Hippocampal formation (tissue), 2 donors: ENCODE results near the gene MFSD11.
"Not testable (repeated sequence)": the region's sequence is repeated elsewhere in the genome, so short reads cannot be mapped to it uniquely, and the experiment has no call there.

Experiments used
- DNase-seq, 2 donors: peaks; one replicate each; lab custom pipeline; 2025; lab: John Stamatoyannopoulos, UW

Gene MFSD11

DNA sequence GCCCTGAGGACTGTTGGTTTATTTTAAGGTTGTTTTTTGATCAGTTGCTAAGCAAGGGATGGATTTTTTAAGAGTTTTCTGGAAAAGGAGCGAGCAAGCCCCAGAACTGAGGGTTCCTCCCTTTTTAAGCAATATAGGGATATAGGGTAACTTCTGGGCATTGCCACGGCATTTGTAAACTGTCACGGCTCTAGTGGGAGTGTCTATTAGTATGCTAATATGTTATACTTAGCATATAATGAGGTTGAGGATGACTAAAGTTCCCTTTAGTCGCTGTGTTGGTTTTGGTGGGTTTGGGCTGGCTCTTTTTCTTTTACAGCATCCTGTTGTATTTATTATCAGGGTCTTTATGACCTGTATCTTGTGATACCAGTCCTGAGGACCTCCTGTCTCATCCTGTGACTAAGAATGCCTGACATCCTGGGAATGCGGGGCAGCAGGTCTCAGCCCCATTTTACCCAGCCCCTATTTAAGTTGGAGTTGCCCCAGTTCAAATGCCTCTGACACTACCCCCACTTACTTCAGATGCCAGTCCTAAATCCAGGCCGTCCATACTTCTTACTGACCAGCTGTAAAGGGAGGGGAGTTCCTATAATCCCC lies 59.4 kb downstream of the MFSD11 start:
- no peak for DNase-seq

DNA sequence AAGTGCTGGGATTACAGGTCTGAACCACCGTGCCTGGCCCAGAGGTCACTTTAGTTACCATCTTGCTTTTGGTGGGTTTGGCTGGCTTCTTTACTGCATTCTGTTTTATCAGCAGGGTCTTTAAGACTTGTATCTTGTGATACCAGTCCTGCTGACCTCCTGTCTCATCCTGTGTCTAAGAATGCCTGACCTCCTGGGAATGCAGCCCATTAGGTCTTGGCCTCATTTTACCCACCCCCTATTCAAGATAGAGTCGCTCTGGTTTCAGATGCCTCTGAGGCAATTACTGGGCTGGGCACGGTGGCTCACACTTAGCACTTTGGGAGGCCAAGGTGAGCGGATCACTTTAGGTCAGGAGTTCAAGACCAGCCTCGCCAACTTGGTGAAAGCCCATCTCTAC lies 63.8 kb downstream of the MFSD11 start:
- DNase-seq: no peak

DNA sequence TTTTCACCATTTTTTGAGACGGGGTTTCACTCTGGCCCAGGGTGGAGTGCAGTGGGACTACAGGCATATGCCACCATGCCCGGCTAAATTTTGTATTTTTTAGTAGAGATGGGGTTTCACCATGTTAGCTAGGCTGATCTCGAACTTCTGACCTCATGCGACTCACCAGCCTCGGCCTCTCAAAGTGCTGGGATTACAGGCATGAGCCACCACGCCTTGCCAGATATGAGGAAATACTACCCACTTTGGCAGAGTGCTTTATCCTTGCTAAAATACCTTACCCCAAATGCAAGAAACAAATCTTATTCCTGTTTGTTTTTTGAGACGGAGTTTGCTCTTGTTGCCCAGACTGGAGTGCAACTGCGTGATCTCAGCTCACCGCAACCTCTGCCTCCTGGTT lies 67.4 kb downstream of the MFSD11 start:
- no peak for DNase-seq

DNA sequence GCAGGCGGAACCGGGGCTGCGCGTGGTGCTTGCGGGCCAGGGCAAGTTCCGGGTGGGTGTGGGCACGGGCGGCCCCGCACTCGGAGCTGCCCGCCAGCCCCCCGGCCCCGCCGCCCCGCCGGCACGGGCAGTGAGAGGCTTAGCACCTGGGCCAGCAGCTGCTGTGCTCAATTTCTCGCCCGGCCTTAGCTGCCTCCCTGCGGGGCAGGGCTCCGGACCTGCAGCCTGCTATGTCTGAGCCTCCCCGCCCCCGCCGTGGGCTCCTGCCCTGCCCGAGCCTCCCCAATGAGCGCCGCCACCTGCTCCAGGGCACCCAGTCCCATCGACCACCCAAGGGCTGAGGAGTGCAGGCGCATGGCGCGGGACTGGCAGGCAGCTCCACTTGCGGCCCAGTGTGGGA lies 68.2 kb downstream of the MFSD11 start:
- DNase-seq: not testable (repeated sequence)

DNA sequence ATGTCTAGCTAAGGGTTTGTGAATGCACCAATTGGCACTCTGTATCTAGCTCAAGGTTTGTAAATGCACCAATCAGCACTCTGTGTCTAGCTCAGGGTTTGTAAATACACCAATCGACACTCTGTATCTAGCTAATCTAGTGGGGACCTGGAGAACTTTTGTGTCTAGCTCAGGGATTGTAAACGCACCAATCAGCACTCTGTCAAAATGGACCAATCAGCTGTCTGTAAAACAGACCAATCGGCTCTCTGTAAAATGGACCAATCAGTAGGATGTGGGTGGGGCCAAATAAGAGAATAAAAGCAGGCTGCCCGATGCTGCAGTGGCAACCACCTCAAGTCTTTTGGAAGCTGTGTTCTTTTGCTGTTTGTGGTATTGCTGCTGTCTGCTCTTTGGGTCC lies 68.8 kb downstream of the MFSD11 start:
- not testable (repeated sequence) for DNase-seq

DNA sequence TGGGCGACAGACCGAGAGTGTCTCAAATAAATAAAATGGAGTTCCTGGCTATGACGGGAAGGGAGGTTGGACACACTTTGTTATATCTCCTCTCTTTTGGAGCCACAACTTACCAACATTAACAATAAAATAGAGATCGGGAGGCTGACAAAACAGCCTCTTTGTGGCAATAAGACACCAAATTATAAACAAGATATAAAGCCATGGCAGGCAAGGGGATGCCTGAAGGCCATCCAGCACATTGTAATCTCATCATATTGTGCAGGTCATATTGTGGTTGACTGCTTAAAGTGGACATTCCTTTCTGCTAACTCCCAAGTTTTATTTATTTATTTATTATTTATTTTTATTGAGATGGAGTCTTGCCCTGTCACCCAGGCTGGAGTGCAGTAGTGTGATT lies 70.4 kb downstream of the MFSD11 start:
- DNase-seq: no peak

DNA sequence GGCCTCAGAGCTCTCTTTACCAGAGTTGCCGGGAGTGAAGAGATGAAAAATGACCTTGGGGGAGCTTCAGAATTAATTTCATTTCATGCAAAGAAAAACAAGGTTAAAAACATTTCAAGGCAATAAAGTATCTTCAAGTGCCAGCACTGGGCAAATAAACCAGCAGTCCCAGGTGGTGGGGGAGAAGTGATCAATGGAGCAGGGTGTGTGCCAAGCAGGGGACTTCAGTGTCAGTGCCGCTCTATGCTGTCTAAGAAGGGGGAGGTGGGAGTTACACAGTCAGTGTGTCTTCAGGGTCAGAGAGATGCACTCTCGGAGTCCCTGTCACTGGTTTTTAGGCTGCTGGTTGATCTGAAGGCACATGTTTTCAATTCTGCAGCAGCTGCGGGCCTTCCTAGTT lies 73.0 kb downstream of the MFSD11 start:
- DNase-seq: no peak

DNA sequence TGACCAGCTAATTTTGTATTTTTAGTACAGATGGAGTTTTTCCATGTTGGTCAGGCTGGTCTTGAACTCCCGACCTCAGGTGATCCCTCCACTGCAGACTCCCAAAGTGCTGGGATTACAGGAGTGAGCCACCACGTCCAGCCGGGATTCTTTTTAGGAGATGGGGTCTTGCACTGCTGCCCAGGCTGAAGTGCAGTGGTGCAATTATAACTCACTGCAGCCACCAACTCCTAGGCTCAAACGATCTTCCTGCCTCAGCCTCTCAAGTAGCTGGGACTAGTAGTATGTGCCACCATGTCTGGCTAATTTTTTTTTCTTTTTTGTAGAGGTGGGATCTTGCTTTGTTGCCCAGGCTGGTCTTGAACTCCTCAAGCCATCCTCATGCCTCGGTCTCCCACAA lies 73.9 kb downstream of the MFSD11 start:
- no peak for DNase-seq

DNA sequence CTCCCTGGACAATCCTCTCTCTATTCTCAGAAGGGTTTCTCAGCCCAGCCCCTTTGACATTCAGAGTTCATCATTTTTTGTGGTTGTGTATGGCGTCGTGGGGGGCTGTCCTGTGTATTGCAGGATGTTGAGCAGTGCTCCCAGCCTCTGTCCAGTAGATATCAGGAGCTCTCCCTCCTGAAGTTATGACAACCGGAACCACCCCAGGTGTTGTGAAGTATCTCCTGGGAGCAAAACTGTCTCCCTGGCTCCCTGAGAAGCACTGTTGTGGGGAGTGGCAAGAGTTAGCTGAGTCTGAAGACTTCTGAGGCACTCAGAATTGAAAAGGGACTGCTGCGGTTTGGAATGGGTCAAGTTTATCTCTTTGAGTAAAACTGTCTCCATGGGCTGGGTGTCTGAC lies 74.3 kb downstream of the MFSD11 start:
- no peak for DNase-seq

DNA sequence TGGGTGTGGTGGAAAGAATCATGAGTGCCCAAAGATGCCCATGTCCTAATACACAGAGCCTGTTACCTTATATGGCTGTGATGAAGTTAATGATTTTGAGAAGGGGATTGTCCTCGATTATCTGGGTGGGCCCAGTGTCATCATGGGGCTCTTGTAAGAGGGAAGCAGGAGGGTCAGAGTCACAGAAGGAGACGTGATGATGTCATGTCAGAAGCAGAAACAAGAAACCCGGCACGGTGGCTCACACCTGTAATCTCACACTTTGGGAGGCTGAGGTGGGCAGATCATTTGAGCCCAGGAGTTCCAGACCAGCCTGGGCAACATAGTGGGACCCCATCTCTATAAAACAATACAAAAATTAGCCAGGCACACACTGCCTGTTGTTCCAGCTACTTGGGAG lies 75.0 kb downstream of the MFSD11 start:
- no peak for DNase-seq

DNA sequence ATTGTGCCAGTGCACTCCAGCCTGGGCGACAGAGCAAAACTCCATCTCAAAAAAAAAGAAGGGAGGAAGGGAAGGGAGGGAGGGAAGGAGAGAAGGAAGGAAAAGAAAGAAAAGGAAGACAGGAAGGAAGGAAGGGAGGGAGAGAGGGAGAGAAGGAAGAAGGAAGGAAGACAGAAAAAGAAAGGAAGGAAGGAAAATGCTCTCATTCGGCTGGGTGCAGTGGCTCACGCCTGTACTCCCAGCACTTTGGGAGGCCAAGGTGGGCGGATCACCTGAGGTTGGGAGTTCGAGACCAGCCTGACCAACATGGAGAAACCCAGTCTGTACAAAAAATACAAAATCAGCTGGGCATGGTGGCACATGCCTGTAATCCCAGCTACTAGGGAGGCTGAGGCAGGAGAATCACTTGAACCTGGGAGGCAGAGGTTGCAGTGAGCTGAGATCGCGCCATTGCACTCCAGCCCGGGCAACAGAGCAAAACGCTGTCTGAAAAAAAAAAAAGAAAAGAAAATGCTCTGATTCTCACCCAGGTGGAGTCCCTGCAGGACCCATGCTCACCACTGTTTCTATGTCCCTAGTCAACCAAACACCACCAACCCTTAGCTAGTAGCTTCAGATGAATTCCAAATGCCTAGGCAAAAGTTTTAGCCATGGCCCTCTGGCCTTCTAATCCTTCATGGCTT lies 78.1 kb downstream of the MFSD11 start:
- DNase-seq: not testable (repeated sequence)

DNA sequence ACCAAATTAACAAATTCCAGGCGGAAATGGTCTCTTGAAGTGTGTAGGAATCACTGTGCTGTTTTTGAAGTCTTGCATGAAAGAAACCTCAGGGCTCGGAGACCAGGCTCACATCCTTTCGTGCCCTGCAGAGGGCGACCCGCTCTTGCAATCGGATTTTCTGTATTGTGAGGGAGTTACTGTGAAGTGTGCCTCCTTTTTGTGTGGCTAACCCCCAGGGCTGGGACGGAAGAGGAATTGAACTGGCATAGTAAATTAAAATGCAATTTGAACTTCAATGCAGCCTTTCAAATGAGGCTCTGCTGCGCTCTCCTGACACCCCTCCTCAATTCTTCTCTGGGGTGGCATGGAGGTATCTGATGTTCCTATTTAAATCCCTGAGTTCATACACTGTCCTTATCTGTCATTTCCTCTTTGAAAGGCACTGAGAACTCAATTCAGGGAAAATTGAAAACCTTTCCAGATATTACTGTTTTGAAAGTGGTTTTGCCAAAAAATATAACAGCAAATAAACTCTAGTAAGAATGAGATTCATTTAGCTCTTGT lies 78.7 kb downstream of the MFSD11 start:
- peak; percentile 22 to 35 for DNase-seq

DNA sequence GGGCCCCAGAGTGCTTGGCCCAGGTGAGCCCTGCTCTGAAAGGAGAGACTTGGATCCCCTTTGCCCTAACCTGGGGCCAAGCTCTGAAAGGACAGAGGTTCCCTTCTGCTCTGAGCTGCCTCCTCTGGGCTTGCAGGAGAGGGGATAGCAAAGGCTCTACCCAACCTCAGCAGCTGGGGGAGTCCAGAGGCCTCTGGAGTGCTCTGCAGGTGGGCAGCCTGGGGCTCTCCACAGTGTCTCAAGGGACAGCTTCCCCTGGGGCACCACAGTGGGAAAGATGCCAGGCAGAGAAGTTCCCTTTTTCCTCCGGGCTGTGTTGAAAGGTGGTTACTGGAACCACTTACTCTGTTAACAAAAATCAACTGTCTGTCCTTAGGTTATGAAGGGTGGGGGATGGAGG lies 82.1 kb downstream of the MFSD11 start:
- DNase-seq: no peak

DNA sequence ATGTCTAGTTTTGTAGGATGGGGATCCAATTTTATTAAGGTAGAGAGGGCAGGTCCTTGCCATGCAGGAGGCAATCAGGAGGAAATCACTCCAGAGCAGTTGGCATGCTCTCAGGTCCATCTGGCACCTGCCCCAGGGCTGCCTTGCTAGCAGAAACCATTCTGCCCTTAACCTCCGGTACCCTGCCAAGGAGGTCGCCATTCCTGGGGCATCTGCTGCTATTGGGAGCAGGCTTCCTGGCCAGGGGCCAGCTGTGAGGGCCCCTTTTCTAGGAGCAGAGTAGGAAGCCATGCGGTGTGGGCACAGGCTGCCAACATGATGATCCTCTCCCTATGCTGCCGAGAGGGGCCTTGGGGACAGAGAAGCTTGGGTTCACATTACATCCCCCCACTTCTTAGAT lies 82.6 kb downstream of the MFSD11 start:
- no peak for DNase-seq

DNA sequence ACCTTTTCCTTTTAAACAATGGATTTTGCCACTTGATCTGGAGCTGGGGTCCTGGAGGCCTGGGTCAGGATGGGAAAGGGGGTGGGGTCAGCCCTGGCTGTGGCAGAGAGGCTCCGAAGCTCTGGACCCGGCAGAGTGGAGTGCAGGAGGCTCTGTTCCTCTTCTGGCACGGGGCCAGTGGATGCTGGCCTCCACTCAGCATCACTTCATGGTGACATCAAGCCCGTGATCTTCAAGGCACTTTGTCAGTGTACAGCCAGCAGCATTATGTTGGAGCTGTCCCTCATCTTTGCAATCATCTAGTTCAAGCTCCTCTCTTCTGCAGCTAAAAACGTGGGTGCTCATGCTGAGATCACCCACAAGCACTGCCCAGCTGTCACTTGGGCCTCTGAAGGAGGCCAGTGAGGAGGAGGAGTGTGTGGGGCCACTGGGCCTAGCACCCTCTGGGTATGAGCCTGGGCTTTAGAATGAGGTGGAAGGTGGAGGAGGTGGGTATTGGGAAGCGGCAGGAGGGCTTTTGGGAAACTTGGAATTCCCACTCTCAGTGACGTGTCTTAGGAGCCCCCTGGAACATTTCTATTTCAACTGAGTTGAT lies 84.4 kb downstream of the MFSD11 start:
- no peak for DNase-seq

DNA sequence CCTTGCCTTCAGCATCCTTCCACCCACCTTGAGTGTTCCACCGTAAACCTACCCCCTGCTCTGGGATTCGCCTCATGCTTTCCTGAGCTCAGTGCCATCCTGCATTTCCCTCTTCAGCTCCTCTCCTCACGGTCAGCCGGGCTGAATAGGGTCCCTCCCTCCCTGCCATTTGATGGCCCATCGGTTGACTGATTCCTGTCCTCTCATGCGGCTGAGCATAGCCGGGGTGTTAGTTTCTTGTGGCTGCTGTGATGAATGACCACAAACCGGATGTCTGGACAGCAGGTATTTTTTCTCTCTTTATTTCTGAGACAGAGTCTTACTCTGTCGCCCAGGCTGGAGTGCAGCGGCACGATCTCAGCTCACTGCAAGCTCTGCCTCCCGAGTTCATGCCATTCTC lies 86.2 kb downstream of the MFSD11 start:
- DNase-seq: no peak

DNA sequence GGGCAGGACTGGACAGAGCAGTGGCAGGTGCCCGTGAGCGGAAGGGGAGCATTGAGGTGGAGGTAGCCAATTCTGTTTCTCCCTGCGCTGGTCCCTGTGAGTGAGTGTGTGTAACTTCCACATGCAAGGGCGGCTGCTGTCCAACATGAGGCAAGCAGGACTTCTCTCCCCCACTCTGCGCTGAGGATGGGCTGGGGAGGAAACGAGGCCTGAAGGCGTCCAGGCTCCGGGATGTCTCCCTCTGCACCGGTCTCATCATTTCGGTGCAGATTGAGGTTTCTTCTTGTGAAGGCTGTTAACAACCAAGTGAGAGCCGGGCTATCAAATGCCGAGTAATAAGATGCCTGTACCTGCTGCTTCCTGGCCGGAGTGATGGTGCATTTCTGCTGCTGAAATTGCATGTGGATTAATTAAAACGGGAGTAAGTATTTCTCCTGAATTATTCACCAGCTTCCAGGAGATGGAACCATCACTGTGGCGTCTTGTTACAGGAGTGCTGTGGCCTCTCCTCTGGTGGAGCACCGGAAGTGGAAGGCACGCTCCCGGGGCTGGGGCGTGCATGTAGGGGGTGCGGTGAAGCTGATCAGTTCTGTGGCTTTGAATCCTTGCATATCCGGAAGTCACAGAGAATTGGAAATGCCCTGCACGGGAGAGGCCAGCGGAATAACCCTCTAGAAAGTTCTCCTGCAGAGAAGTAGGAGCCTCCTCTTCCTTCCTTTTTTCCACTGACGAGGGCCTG lies 88.6 kb downstream of the MFSD11 start:
- DNase-seq: no peak

DNA sequence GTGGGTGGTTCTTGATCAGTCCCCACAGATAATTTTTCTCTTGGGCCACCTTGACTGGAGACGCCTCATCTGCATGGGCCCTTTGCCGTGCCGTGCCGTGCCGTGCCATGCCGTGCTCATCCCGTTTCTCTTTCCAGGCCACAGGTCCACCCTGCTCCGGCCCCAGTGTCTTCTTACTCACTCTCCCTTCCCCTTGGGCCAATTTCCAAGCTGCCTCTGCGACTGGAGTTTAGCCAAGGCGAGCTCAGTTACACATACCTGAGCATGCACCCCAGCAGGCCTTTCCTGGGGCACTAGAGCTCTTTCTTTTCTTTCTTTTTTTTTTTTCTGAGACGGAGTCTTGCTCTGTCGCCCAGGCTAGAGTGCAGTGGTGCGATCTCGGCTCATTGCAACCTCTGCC lies 89.8 kb downstream of the MFSD11 start:
- no peak for DNase-seq
